ENCODE data around the gene GLIS1. TPM values are rescaled to one million over a fixed set of nuclear protein-coding genes. Genes with fewer than 3 reads are reported as not detected.

GLIS1 gene
- total and polyA plus RNA-seq, 10 of the 15 experiments (the other 5 are each of a cell fraction or from before 2014, with no cell fraction given), result not detected

DNA sequence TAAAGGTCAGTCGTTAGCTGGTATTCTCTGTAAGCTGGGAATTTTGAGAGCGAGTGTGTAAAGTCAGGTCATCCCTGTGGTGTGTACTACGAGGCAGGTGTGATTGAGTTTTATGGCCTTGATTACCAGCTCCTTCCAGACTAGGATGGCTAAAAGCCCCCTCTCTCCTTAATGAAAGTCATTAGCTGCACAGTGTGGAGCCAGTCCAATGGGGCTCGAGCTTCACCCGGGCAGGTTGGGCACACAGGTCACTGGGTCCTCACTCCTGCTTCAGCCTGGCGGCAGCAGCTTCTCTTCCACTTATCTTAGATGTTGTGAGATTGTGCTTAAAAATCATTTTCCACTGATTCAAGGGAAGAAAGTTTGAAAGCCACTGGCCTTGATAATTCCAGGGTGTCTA lies 276.8 kb downstream of the GLIS1 start:
- H3K27me3 ChIP-seq (replicated peaks in 1 of 2; ENCODE audit: control insufficient read depth in 2 of 2, insufficient read depth in 2 of 2, low read length in 1 of 2), result no peaks in the 10 kb centered on the region; a peak in 1 of 4 replicates
- no peaks in the 10 kb centered on the region for H3K79me2 ChIP-seq (ENCODE audit: control insufficient read depth, insufficient read depth, low read length)
- WGBS (ENCODE audit: insufficient coverage, insufficient replicate concordance, low lambda C conversion rate, missing lambda C conversion rate), result 37% methylated on average over 6 of the region's 6 CpGs
- ChIA-PET POLR2A (no interaction called here), CTCF (interaction anchor here (1.9 kb wide), 1 partner anchor 9 kb away, joined by 5 read pairs; no protein-coding TSS in a partner anchor), SMC1A (ENCODE audit: uncharacterized antibody, unreplicated experiment) (interaction anchor here (1.0 kb wide), 1 partner anchor 292 kb away, joined by 3 read pairs; no protein-coding TSS in a partner anchor), RAD21 (ENCODE audit: unreplicated experiment) (no interaction called here)
- H3K4me1 ChIP-seq (ENCODE audit: control insufficient read depth, insufficient read depth, low read length), result no peaks in the 10 kb centered on the region
- FAIRE-seq (no peak), ATAC-seq (no peak), DNase-seq (ENCODE audit: low read depth, low spot score) (no peak)
- H3K36me3 ChIP-seq (ENCODE audit: control insufficient read depth in 2 of 2, insufficient read depth in 2 of 2, low read length in 1 of 2), result no peaks in the 10 kb centered on the region
- H4K20me1 ChIP-seq (ENCODE audit: control insufficient read depth, insufficient read depth), result no peaks in the 10 kb centered on the region
- intact Hi-C loops (cut with micrococcal nuclease; ENCODE audit: unreplicated experiment) (no loop called here), in situ Hi-C loops (cut with MboI) (no loop called here)
- H3K9me3 ChIP-seq (replicated peaks; ENCODE audit: control insufficient read depth, insufficient read depth, low read length), result no peaks in the 10 kb centered on the region
- H3K9ac ChIP-seq (ENCODE audit: control insufficient read depth, insufficient read depth, low read length), result no peak overlapping the region
- H3K4me2 ChIP-seq (ENCODE audit: control insufficient read depth, insufficient read depth), result no peak overlapping the region
- no peak for TF ChIP-seq NR2C2 (IDR thresholded peaks at IDR 0.05; ENCODE audit: borderline replicate concordance, control insufficient read depth, insufficient read length, low read depth)
- TF ChIP-seq NFYA (IDR thresholded peaks at IDR 0.05; ENCODE audit: borderline replicate concordance, low read depth, low read length), result no peak
- TF ChIP-seq RFX5 (IDR thresholded peaks at IDR 0.05; ENCODE audit: low read depth, low read length), result no peak
- no peak for TF ChIP-seq TCF12 (IDR thresholded peaks at IDR 0.05; ENCODE audit: low read depth, low read length)
- TF ChIP-seq HDAC2 (IDR thresholded peaks at IDR 0.05), result no peak
- no peak for TF ChIP-seq ZNF217 (IDR thresholded peaks at IDR 0.05)
- no peak for TF ChIP-seq ZNF274 (IDR thresholded peaks at IDR 0.05; ENCODE audit: insufficient read depth, insufficient read length)
- TF ChIP-seq, protein P1, sequence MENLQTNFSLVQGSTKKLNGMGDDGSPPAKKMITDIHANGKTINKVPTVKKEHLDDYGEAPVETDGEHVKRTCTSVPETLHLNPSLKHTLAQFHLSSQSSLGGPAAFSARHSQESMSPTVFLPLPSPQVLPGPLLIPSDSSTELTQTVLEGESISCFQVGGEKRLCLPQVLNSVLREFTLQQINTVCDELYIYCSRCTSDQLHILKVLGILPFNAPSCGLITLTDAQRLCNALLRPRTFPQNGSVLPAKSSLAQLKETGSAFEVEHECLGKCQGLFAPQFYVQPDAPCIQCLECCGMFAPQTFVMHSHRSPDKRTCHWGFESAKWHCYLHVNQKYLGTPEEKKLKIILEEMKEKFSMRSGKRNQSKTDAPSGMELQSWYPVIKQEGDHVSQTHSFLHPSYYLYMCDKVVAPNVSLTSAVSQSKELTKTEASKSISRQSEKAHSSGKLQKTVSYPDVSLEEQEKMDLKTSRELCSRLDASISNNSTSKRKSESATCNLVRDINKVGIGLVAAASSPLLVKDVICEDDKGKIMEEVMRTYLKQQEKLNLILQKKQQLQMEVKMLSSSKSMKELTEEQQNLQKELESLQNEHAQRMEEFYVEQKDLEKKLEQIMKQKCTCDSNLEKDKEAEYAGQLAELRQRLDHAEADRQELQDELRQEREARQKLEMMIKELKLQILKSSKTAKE (IDR thresholded peaks at IDR 0.05; ENCODE audit: low read depth, poor library complexity, severe bottlenecking), result no peak
- TF ChIP-seq MTA3 (IDR thresholded peaks at IDR 0.05; ENCODE audit: borderline replicate concordance, low read length), result no peak
- TF ChIP-seq RBBP5 (conservative IDR thresholded peaks at IDR 0.05), result no peak
- TF ChIP-seq MEF2A (IDR thresholded peaks at IDR 0.05; ENCODE audit: insufficient read depth, low read depth, low read length), result no peak
- TF ChIP-seq, protein P2, sequence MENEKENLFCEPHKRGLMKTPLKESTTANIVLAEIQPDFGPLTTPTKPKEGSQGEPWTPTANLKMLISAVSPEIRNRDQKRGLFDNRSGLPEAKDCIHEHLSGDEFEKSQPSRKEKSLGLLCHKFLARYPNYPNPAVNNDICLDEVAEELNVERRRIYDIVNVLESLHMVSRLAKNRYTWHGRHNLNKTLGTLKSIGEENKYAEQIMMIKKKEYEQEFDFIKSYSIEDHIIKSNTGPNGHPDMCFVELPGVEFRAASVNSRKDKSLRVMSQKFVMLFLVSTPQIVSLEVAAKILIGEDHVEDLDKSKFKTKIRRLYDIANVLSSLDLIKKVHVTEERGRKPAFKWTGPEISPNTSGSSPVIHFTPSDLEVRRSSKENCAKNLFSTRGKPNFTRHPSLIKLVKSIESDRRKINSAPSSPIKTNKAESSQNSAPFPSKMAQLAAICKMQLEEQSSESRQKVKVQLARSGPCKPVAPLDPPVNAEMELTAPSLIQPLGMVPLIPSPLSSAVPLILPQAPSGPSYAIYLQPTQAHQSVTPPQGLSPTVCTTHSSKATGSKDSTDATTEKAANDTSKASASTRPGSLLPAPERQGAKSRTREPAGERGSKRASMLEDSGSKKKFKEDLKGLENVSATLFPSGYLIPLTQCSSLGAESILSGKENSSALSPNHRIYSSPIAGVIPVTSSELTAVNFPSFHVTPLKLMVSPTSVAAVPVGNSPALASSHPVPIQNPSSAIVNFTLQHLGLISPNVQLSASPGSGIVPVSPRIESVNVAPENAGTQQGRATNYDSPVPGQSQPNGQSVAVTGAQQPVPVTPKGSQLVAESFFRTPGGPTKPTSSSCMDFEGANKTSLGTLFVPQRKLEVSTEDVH (IDR thresholded peaks at IDR 0.05; ENCODE audit: low read depth, partially characterized antibody), result no peak
- no peak for TF ChIP-seq POLR2AphosphoS2 (IDR thresholded peaks at IDR 0.05; ENCODE audit: low read depth, low read length)
- TF ChIP-seq ESRRA (IDR thresholded peaks at IDR 0.05; ENCODE audit: low read length), result no peak
- TF ChIP-seq IKZF1 (conservative IDR thresholded peaks at IDR 0.05), result no peak
- no peak for TF ChIP-seq RUNX3 (IDR thresholded peaks at IDR 0.05; ENCODE audit: low read length)
- no peak for TF ChIP-seq DPF2 (IDR thresholded peaks at IDR 0.05)
- TF ChIP-seq, protein P3, sequence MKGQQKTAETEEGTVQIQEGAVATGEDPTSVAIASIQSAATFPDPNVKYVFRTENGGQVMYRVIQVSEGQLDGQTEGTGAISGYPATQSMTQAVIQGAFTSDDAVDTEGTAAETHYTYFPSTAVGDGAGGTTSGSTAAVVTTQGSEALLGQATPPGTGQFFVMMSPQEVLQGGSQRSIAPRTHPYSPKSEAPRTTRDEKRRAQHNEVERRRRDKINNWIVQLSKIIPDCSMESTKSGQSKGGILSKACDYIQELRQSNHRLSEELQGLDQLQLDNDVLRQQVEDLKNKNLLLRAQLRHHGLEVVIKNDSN (IDR thresholded peaks at IDR 0.05; ENCODE audit: borderline replicate concordance, extremely low read length, insufficient read depth, low read depth, low read length), result no peak
- no peak for TF ChIP-seq GATAD2B (conservative IDR thresholded peaks at IDR 0.05; ENCODE audit: low read depth)
- no TSS peak for BruUV-seq (replicated peaks)
- no peak overlapping the region for H3K27ac ChIP-seq (ENCODE audit: control insufficient read depth, insufficient read depth)
- no peak overlapping the region for H3K4me3 ChIP-seq
- no peak overlapping the region for H2AFZ ChIP-seq (ENCODE audit: control insufficient read depth, low read depth, low read length)

Measured in GM12878 (cell line).